RWPE2 (cell line): ENCODE results near the gene PLAAT4.

ENCODE experiments used
- ATAC-seq: fragments of 200-7000 bp; cut with Tn5 transposase; 3 replicates; pipeline ENCODE4 v1.9.1; 2021; ENCODE audit warnings: low read depth
- DNase-seq: peaks from one replicate; pipeline ENCODE4 v3.0.0-alpha.2; 2020; ENCODE audit warnings: low spot score
- H3K27ac ChIP-seq: fragments of 450-650 bp; 2 replicates; pipeline ENCODE4 v1.5.1; 2017; ENCODE audit warnings: mild to moderate bottlenecking; ENCODE audit not compliant: poor library complexity, severe bottlenecking
- H3K27me3 ChIP-seq: fragments of 250-450 bp; sonication (Bioruptor Pico); 2 replicates; pipeline ENCODE4 v1.5.1; 2021; ENCODE audit warnings: mild to moderate bottlenecking, moderate library complexity; ENCODE audit not compliant: insufficient read depth, poor library complexity, severe bottlenecking
- H3K36me3 ChIP-seq: fragments of 250-450 bp; sonication (Bioruptor Pico); 2 replicates; pipeline ENCODE4 v1.5.1; 2020; ENCODE audit warnings: low read depth, mild to moderate bottlenecking, moderate library complexity
- H3K4me1 ChIP-seq: fragments of 250-450 bp; sonication (Bioruptor Pico); 2 replicates; pipeline ENCODE4 v1.5.1; 2021; ENCODE audit warnings: mild to moderate bottlenecking, moderate library complexity; ENCODE audit not compliant: insufficient read depth, poor library complexity, severe bottlenecking
- H3K4me3 ChIP-seq: fragments of 250-450 bp; sonication (Bioruptor Pico); 2 replicates; pipeline ENCODE4 v1.5.1; 2021; ENCODE audit warnings: mild to moderate bottlenecking, moderate library complexity; ENCODE audit not compliant: severe bottlenecking
- H3K9me3 ChIP-seq: fragments of 250-450 bp; sonication (Bioruptor Pico); 2 replicates; pipeline ENCODE4 v1.5.1; 2021; ENCODE audit warnings: mild to moderate bottlenecking, moderate library complexity; ENCODE audit not compliant: severe bottlenecking
- TF ChIP-seq, protein P1 (sequence below): fragments of 450-650 bp; IDR thresholded peaks from one replicate; pipeline ENCODE4 v1.5.1; 2017; ENCODE audit warnings: mild to moderate bottlenecking, moderate library complexity; ENCODE audit not compliant: poor library complexity, severe bottlenecking

PLAAT4 gene

DNA sequence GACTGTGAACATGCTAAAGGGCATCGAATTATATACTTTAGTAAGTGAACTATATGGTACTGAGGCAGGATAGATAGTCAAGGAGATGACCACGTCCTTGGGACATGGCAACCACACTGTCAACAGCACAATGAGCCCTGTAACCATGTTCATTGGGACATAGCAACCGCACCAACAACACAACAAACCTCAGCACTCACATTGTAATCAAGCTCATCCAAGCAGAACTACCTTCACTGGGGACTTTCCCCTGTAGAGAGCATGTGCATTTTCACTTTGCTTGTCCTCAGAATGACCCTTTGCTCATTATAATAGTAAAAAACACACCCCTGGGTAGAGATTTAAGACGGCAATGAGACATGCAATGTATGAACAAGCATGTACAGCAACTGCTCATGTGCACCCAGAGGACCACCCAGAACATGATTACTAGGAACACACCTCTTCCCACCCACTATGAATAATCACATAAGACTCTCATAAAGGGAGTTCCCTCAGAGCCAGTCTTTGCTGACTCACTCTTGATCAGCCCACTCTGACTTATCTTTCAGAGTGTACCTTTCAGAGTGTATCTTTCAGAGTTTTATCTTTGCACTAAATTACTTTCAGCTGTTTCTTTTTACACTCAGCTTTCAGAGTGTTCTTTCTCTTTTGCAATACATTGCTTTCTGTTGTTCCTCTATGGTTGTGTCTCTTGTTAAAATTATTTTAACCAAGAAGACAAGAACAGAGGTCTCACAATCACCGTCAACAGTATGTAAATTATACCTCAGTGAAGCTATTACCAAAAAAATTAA, 30.6 kb downstream of the PLAAT4 start:
- Histone ChIP-seq H3K4me3 (no peak overlapping the region), H3K4me1 (peaks cover 34% of the 10 kb centered on the region), H3K27ac (peak overlapping the region; percentile 75), H3K27me3 (no peaks in the 10 kb centered on the region), H3K9me3 (no peaks in the 10 kb centered on the region), H3K36me3 (no peaks in the 10 kb centered on the region)
- DNase-seq (no peak), ATAC-seq (peak; percentile 97)
- TF ChIP-seq, protein P1, sequence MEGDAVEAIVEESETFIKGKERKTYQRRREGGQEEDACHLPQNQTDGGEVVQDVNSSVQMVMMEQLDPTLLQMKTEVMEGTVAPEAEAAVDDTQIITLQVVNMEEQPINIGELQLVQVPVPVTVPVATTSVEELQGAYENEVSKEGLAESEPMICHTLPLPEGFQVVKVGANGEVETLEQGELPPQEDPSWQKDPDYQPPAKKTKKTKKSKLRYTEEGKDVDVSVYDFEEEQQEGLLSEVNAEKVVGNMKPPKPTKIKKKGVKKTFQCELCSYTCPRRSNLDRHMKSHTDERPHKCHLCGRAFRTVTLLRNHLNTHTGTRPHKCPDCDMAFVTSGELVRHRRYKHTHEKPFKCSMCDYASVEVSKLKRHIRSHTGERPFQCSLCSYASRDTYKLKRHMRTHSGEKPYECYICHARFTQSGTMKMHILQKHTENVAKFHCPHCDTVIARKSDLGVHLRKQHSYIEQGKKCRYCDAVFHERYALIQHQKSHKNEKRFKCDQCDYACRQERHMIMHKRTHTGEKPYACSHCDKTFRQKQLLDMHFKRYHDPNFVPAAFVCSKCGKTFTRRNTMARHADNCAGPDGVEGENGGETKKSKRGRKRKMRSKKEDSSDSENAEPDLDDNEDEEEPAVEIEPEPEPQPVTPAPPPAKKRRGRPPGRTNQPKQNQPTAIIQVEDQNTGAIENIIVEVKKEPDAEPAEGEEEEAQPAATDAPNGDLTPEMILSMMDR = no peak

DNA sequence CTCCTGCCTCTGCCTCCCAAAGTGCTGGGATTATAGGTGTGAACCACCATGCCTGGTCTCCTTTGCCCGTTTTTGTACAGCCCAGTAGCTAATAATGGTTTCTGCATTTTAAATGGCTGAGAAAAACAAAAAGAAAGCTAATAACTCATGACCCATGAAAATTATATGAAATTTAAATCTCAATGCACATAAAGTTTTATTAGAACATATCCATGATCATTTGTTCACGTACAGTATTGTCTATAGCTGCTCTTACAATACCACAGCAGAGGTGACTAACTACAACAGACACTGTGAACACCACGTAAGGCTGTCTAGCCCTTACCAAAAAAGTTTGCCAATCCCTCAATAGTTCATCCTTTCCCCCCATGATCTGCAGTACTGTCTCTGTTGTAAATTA, 33.0 kb downstream of the PLAAT4 start:
- no peak overlapping the region for H3K4me3 ChIP-seq
- H3K9me3 ChIP-seq = no peaks in the 10 kb centered on the region
- TF ChIP-seq, protein P1 = no peak
- no peaks in the 10 kb centered on the region for H3K27me3 ChIP-seq
- H3K4me1 ChIP-seq = peaks cover 33% of the 10 kb centered on the region
- DNase-seq (no peak), ATAC-seq (no peak)
- no peaks in the 10 kb centered on the region for H3K36me3 ChIP-seq
- H3K27ac ChIP-seq = no peak overlapping the region

DNA sequence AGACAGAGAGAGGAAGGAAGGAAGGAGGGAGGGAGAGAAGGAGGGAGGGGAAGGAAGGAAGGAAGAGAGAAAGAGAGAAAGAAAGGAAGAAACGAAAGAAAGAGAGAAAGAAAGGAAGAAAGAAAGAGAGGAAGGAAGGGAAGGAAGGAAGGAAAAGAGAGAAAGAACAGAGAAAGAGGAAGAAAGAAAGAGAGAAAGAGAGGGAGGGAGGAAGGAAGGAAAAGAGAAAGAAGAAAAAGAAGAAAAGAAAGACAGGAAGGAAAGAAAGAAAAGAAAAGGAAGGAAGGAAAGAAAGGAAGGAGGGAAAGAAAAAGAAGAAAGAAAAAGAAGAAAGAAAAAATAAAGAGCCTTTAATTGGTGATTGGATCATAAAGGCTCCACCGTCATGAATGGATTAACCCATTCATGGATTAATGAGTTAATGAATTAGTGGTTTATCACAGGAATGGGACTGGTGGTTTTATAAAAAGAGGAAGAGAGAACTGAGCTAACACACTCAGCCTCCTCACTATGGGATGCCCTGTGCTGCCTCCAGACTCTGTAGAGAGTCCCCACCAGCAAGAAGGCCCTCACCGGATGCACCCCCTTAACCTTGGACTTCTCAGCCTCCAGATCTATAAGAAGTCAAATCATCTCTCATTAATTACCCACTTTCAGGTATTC, 35.5 kb downstream of the PLAAT4 start:
- H3K4me3 ChIP-seq = no peak overlapping the region
- no peaks in the 10 kb centered on the region for H3K27me3 ChIP-seq
- no peak for ATAC-seq
- no peaks in the 10 kb centered on the region for H3K36me3 ChIP-seq
- TF ChIP-seq, protein P1 = no peak
- H3K9me3 ChIP-seq = no peaks in the 10 kb centered on the region
- DNase-seq = no peak
- H3K27ac ChIP-seq = no peak overlapping the region
- H3K4me1 ChIP-seq = peaks cover 14% of the 10 kb centered on the region

DNA sequence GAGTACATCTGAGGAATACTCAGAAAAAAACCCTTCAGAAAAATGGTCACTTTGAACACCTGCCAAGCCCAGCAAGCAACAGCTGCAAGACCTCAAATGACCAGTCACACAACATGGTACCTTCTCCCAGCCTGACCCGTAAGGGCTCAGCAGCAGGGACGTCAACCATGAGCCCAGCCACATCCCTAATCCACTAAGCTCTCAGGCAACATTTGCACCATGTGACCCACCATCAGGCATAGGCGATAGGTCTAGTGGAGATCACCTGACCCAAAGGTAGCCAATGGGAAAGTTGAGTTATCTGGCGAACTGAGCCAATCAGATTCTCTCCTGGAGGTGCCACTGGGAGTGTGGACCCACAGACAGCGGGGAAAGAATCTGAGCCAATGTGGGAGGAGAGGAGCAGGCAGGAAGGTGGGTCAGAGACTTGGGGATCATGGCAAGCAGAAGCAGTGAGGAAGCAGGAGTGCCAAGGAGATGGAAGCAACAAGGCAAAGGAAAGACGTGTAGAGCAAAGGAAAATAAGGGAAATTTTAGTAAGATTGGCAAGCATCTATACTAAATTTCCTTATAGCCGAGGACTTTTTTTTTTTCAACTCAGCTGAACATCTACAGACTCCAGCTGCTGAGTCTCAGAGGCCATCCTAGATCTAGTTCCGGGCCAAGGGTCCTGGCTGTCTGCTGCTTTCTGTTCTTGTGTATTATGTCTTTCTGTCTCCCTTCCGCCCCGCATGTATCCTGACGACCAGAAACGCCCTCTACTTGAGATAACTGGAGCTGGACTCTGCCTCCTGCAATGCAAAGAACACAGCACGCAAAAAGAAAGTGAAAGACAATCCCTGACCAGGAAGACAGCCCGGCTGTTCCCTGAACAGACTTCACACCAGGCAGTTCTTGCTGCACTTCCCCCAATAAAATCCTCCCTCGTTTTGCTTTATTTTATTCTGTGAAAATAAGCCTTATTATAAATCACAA, 37.6 kb downstream of the PLAAT4 start:
- peaks cover 4% of the 10 kb centered on the region for H3K4me1 ChIP-seq
- H3K27ac ChIP-seq = no peak overlapping the region
- H3K36me3 ChIP-seq = no peaks in the 10 kb centered on the region
- H3K4me3 ChIP-seq = no peak overlapping the region
- H3K9me3 ChIP-seq = no peaks in the 10 kb centered on the region
- DNase-seq = no peak
- no peaks in the 10 kb centered on the region for H3K27me3 ChIP-seq
- ATAC-seq = peak; percentile 80
- TF ChIP-seq, protein P1 = no peak
